Loucy (cell line): ENCODE measurements around the gene KLHL25.

Source experiments
- CTCF ChIP-seq: fragments of 200-600 bp; sonication (generic); conservative IDR thresholded peaks from 2 replicates; pipeline ENCODE4 v1.5.1; 2014; ENCODE audit warnings: mild to moderate bottlenecking, antibody characterized with exemption, low read length
- EZH2phosphoT487 ChIP-seq: fragments of 200-600 bp; IDR thresholded peaks from 2 replicates; pipeline ENCODE4 v1.6.1; 2018; ENCODE audit warnings: antibody characterized with exemption, mild to moderate bottlenecking, moderate library complexity, borderline replicate concordance

- no peak for TF ChIP-seq CTCF
- no peak for TF ChIP-seq EZH2phosphoT487
Measured at GRCh38 chr15:85762039-85762755, 32.5 kb downstream of the KLHL25 start.
